Epithelial cell of proximal tubule (primary cell): ENCODE results near the gene MESP1. TPM values are rescaled to one million over a fixed set of nuclear protein-coding genes. Genes with fewer than 3 reads are reported as not detected.

Experiments used
- DNase-seq: peaks from one replicate; pipeline ENCODE4 v3.0.0-alpha.2; 2011; ENCODE audit warnings: low read depth
- H3K4me3 ChIP-seq: 2 replicates; pipeline ENCODE4 v1.5.1; 2011; ENCODE audit warnings: low read depth, mild to moderate bottlenecking, low read length
- total RNA-seq: library from RNA; depleted of rRNA; stranded (reverse); fragments of >200 nt; gene quantifications from 2 replicates; pipeline ENCODE4 v1.2.3, GENCODE V29; 2015
- TF ChIP-seq, protein P1 (sequence below): conservative IDR thresholded peaks from 2 replicates; pipeline ENCODE4 v1.5.1; 2012; ENCODE audit warnings: low read depth, mild to moderate bottlenecking, low read length

Gene MESP1
- total RNA-seq, 1 donor from 2014 or later = 2.7 TPM

DNA sequence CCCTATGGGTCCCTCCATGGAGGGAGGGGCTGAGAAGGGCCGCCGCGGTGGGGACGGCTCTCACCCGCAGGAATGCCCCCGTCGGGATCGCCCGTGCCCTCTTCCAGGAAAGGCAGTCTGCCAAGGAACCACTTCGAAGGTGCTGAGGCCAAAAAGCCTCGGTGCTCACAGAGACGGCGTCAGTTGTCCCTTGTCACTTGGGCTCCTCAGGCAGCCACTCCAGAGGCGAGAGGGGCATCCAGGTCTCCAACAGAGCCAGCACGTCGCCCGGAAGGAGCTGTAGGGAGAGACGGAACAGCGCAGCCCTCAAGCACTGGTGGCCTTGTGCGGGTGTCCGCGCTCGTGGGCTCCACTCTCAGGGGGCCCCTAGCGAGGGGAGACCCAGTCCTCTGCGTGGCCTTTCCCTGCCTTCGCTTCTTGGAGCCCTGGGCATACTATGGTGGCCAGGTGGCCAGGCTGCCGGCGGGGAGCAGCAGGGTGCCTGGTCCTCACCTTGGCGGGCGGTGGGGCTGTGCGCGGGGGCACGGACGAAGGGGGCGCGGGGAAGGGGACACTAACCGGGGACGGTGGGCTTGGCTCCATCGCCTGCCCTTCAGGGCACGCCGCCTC is 994 bp downstream of the MESP1 start:
- DNase-seq = no peak
- TF ChIP-seq, protein P1, sequence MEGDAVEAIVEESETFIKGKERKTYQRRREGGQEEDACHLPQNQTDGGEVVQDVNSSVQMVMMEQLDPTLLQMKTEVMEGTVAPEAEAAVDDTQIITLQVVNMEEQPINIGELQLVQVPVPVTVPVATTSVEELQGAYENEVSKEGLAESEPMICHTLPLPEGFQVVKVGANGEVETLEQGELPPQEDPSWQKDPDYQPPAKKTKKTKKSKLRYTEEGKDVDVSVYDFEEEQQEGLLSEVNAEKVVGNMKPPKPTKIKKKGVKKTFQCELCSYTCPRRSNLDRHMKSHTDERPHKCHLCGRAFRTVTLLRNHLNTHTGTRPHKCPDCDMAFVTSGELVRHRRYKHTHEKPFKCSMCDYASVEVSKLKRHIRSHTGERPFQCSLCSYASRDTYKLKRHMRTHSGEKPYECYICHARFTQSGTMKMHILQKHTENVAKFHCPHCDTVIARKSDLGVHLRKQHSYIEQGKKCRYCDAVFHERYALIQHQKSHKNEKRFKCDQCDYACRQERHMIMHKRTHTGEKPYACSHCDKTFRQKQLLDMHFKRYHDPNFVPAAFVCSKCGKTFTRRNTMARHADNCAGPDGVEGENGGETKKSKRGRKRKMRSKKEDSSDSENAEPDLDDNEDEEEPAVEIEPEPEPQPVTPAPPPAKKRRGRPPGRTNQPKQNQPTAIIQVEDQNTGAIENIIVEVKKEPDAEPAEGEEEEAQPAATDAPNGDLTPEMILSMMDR = no peak
- peak overlapping the region; percentile 56 for H3K4me3 ChIP-seq

DNA sequence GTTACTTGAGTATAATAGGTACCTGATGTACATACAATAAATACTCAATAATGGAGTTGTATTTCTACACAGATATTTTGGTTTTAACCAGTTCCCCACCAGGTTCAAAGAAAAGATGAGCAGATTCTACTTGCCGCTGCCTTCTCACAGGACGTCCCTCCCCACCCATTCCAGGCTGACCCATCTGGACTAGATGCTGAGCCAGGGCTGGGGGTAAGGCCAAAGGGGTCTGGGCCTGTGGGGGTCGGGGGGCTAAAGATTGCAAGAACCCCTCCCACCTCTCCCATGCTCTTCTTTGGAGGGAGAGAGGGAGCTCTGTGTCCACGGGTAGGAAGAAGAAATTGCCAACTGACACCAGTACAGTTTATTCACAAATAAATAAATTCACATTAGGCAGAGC is 1.5 kb downstream of the MESP1 start:
- peak overlapping the region; percentile 56 for H3K4me3 ChIP-seq
- DNase-seq = no peak
- TF ChIP-seq, protein P1 = no peak

DNA sequence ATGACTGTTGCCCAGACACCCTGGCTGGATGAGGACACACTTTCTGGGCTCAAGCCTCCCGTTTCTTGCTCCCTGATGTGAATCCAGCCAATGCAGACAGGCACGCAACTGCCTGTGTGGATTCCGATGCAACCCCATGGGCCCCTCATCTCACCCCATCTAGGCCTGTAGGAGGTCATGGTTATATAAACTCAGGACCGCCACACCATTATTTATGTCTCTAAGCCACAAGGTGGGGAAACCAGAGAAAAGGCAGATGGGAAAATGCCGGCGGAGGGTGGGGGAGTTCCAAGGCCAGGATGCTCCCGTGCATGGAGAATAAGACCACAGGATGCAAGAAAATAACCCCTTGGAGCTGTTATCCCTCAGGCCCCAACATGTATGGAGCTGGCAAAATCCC is 2.0 kb downstream of the MESP1 start:
- TF ChIP-seq, protein P1 = no peak
- H3K4me3 ChIP-seq = no peak overlapping the region
- no peak for DNase-seq

DNA sequence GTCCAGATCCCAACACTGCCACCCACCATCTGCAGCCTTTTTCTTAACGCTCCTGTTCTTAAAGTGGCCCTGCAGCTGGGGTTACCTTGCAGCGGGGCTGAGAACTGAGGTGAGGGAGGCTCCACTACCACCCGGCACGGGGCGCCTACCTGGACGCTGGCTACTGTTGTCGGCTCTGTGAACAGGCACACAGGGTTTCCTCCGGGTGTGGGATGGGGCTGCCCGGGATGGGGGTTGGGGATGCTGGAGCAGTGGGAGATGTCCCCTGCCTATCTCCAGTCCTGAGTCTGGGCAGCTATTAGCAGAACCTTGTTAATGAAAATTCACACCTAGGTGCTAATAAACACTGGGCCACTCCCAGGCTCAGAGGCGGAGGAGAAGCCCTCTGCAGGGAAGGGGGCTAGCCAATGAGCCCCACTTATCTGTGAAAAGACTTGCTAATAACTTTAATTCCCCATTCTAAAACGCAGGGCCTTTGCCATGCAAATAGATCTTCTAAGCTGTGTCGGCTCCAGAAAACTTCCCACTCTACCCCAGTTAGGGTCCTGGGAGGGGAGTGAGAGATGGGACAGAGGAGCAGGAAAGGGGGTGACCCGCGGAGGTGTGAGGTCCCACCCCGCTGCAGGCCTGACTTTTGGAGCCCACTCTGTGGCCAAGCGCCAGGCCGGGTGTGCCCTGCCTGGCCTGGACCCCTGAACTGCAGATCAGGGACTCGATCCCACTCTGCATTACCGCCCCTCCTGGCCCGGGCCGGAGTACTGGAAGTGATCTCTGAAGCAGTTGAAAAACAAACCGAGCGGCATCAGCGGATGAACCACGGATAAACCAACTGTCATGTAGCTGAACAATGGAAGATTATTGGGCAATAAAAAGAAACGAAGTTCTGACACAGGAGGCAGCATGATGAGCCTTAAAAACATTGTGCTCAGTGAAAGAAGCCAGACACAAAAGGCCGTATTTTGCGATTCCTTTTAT is 3.1 kb downstream of the MESP1 start:
- TF ChIP-seq, protein P1 = no peak

DNA sequence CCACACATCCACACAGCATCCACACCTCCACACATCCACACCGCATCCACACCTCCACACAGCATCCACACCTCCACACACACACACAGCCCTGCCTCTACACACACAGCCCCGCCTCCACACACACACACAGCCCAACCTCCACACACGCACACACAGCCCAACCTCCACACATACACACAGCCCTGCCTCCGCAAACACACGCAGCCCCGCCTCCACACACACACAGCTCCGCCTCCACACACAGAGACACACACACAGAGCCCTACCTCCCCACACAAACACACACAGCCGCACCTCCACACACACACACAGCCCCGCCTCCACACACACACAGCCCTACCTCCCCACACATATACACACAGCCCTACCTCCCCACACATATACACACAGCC is 4.7 kb downstream of the MESP1 start:
- TF ChIP-seq, protein P1 = no peak
- no peak for DNase-seq
- H3K4me3 ChIP-seq = no peak overlapping the region

More for the DNA sequence above, 3.1 kb downstream of the MESP1 start:
- no peak for DNase-seq
- H3K4me3 ChIP-seq = no peak overlapping the region

DNA sequence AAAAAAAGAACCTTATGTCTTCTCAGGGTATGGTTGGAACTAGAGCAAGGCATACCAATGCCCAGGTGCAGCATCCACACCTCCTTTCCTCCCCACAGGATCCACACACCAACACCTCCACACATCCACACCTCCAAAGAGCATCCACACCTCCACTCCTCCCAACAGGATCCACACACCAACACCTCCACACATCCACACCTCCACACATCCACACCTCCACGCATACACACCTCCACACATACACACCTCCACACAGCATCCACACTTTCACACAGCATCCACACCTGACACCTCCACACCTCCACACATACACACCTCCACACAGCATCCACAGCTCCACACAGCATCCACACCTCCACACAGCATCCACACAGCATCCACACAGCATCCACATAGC is 5.3 kb downstream of the MESP1 start:
- no peak overlapping the region for H3K4me3 ChIP-seq
- TF ChIP-seq, protein P1 = no peak
- DNase-seq = no peak

DNA sequence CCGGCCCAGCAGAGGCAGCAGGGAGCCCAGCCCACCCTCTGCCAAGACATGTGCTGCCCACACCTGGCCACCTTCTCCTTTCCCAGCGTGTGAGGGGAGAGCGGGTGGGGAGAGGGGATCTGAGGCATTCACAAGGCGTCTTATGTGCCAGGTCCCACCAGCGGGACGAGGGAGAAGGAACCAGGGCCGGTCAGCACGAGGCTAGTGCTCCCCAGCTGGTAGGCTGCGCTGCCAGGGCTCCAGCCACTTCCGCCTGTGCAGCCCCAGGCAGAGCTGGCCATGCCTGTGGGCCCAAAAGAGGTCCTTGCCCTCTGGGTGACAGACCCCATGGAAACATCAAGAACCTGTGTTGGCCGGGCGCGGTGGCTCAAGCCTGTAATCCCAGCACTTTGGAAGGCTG is 5.9 kb downstream of the MESP1 start:
- DNase-seq = no peak
- no peak overlapping the region for H3K4me3 ChIP-seq
- TF ChIP-seq, protein P1 = no peak
